Activated naive CD4-positive, alpha-beta T cell (primary cell): Measurements from ENCODE around the gene RPS3.
"Not testable (repeated sequence)": the region's sequence is repeated elsewhere in the genome, so short reads cannot be mapped to it uniquely, and the experiment has no call there.

ENCODE experiments used
- DNase-seq, 4 experiments: peaks; one replicate each; lab custom pipeline; 2025; lab: John Stamatoyannopoulos, UW

RPS3 gene

DNA sequence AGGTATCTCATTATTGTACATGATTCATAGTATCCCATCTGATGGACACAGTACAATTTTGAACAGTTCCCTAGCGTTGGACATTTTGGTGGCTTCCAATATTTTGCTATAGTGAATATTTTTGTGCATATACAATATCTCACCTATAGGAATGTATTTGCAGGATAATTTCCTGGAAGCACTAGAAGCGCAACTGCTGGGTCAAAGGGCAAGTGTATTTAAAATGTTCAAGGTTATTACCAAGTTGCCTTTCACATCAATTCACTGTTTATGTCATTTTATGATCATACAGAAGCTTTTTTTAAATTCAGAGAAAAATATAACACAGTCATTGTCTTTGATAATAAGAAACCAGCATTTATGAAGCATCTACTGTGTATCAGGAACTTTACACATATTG lies 19.1 kb upstream of the RPS3 start:
- DNase-seq: no peak

- no peak for DNase-seq
Observed at GRCh38 chr11:75380716-75381420, 18.4 kb upstream of the RPS3 start.

- peak in 2 of 4 experiments; percentile 9 to 21 for DNase-seq
Observed at GRCh38 chr11:75383246-75383645, 16.1 kb upstream of the RPS3 start.

DNA sequence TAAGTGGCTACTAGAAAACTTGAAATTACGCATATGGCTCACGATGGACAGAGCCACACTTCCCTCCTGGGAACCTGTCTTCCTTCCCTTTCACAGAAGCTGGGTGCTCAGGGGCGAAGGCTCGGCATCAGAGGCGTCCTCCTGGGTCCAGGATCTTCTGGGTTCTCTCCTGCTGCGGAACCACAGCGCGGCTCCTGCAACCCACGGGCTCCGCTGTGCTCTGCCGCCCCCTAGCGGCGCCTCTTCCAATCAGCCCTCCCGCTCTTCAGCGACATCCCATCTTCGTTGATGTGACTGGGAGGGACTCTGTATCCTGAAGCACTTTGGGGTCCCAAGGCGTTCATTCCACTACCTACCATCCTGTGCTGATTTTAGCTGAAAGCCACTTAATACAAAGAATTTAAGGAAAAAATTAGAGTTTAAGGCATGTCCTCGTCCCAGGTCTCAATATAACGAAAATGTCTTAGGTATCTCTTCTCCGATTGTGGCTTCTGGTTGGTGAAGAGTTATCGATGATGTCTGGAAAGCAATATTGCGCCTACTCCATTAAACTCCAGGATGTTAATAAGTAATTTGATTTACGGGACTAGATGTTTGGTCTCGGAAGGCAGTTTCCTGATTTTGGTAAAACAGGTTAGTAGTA lies 14.8 kb upstream of the RPS3 start:
- DNase-seq: peak; percentile 42 to 75 (median 62)

DNA sequence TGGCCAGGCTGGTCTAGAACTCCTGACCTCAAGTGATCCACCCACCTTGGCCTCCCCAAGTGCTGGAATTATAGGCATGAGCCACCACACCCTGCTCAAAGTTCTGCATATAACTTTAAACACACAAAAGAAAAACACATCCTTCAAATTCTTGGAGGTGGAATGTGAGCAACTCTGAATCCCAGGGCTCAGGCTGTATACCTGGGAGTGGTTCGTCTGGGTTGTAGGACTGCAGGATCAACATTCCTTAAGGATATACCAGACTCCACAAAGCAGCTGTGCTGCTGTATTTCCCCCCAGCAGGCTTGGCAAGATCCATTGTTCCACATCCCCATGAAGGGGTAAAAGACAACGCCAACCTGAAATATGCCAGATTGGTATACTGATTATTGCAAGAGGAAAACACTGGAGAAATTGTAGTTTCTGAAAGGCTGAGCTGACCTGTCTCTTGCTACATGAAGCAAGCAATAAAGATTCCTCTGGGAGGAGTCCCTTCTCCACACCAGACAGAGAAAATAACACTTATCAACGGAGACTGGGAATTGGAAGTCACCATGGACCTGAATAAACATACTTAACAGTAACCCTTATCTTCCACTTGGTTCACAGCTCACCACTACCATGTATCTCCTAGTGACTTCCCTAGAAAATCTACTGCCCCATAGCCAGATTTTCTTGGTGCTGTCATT lies 12.2 kb upstream of the RPS3 start:
- DNase-seq: no peak

- no peak for DNase-seq
Observed at GRCh38 chr11:75387736-75388294, 11.5 kb upstream of the RPS3 start.

DNA sequence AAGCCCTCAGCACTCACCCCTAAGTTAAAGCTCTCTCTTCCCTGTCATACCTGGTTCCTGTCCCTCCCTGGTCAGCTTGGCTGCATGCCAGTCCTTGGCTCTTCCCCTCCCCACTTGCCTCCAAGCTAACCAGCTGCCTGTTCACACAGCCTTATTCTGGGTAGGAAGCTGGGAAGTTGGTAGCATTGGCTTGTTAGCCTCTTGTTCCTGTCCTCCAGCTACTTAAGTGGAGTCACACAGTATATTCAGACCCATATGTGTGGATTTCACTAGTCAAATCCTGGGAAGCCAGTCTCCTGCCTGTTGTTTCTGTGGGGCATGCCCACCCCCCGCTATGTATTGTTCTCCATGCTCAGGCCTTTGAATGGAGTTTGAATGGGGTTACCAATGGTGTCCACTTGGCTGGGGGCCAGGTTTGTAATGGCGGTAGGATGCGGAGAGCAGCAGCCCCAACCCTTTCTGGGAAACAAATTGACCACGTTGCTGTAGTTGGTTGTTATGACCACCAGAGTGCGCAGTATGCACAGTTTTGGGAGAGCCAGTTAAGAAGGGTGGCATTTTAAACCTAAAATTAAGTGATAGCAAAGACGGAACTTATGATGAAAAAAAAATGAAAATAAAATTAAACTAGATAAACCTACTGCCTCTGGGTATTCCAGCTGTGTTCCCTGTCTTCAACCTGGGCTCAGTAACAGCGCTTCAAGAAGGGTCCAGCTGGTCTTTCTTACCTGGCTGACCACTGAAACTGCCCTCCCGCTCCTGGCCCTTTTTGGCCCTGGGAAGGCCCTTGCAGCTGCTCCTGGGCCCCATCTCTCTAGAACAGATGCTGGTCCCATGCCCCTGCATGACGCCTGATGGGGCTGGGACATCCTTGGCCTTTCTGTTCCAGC lies 10.7 kb upstream of the RPS3 start:
- peak in 2 of 4 experiments; percentile 32 to 40 for DNase-seq

DNA sequence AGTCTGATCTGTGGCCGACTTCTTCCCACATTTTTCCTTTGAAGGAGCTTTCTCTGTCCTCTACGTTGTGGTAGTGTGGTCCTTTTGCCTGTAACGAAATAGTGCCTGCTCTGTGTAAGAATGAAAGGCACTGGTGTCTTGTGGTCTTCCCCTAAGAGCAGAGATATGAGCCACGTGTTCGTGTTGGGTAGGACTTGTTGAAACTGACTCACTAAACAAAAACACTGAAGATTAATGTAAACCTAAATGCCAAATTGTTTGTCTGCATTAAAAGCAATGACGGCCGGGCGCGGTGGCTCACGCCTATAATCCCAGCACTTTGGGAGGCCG lies 10.1 kb upstream of the RPS3 start:
- no peak for DNase-seq

DNA sequence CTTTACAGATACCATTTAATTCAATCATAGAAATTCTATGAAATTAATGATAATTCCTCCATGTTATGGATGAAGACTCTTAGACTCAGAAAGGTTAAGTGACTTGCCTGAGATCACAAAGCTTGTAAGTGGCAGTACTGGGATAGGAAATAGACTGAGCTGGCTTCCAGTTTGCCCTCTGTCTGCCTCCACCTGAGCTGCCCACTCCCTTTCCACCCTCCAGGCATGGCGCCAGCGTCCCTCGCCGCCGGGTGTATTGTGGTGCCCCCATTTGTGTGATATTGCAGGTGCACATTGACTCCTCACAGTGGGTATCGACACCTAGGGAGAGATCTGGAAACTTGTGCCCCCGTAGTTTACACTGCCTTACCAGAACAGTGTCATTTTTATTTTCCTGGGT lies 9.4 kb upstream of the RPS3 start:
- DNase-seq: no peak

DNA sequence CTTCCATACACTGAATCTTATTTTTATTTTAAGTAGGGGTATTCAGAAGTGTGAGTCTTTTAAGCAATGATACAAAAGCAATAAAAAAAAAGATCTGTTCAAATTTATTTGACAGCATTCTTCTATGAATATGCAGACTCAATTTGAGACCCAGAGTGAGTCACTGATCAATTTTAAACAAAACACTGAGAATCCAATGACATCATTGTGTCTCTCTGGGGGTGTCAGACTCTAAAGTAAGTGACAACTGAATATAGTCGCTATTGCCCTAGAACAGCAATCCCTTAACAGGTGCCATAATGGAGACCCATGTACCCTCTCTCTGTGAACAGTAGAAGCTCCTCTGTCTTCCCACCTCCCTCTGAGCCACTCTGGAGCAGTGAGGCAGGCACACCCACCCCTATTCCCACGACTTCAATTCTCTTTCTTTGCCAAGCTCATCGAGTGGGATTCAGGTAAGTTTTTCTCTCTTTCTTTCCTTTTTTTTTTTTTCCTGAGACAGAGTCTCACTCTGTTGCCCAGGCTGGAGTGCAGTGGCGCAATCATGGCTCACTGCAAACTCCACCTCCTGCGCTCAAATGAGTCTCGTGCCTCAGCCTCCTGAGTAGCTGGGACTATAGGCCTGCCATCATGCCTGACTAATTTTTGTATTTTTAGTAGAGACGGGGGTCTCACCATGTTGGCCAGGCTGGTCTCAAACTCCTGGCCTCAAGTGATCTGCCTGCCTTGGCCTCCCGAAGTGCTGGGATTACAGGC lies 5.1 kb upstream of the RPS3 start:
- no peak for DNase-seq

DNA sequence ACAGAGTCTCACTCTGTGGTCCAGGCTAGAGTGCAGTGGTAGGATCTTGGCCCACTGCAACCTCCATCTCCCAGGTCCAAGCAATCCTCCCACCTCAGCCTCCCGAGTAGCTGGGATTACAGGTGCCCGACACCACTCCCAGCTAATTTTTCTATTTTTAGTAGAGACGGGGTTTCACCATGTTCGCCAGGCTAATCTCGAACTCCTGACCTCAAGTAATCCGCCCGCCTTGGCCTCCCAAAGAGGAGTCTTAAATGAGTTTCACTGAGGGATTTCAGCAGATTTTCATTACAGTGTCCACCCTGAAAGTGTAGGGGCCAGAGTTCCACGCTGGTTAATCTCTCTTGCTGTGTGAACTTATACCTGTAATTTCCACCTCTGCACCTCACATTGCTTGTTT lies 412 bp upstream of the RPS3 start:
- DNase-seq: no peak

DNA sequence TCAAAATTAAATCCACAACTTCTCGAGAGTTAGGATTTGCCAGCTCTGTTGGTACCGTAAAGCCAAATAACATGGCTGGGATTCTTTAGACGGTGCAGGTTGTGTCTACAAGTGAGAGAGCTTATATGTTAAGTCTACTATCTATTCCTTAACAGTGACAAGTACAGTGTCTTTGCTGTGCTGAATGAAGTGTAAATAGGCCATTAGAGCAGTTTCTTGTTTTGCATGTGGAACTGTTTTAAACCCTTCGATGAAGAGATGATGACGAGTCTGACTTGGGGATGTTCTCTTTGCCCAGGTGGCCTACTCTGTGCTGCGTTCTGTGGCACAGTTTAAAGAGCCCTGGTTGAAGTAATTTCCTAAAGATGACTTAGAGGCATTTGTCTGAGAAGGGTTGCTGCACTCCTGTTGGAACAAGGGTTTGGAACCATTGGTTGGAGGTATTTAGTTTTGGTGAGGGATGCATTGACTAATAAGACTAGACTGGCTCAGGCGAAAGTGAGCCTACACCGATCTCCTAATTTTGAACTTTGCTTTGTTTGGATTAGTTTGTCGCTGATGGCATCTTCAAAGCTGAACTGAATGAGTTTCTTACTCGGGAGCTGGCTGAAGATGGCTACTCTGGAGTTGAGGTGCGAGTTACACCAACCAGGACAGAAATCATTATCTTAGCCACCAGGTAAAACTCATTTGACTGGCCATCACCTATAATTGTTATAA lies 988 bp downstream of the RPS3 start:
- DNase-seq: no peak

DNA sequence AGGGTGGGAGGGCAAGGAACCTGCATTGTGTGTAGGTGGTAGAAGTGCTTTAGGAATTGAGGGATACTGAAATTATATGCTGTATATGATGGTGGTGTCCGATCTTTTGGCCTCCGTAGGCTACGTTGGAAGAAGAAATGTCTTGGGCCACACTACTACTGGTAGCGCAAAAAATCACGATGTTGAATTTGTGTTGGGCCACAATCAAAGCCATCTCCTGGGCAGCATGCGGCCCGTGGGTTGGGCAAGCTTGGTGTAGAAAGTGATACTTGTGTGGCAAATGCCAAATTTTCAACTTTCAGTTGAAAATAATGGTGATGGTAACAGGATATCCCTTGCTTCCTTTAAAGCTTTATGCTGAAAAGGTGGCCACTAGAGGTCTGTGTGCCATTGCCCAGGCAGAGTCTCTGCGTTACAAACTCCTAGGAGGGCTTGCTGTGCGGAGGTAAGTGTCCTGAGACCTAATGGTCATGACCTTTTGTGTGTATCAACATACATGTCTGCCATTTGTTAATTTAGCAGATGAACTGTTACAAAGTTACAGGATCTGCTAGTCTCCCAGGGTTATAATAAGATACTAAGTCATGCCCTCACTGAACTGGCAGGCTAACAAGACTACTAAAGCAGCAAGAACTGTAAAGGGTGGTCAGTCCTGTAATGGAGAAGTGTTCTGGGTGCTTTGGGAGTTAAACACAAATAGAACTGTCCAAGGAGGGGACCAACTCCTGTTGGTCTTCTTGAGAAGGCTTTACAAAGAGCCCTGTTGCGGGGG lies 2.9 kb downstream of the RPS3 start:
- DNase-seq: no peak

- DNase-seq: no peak
Observed at GRCh38 chr11:75403037-75403436, 3.7 kb downstream of the RPS3 start.

- no peak for DNase-seq
Observed at GRCh38 chr11:75403983-75404658, 4.8 kb downstream of the RPS3 start.

- DNase-seq: no peak
Observed at GRCh38 chr11:75406338-75406777, 7.0 kb downstream of the RPS3 start.

DNA sequence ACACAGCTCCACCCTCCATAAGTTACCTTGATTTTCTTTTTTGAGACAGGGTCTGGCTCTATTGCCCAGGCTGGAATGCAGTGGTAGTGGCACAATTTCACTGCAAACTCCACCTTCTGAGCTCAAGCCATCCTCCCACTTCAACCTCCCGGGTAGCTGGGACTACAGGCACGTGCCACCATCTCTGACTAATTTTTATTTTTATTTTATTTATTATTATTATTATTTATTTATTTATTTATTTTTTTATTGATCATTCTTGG lies 9.6 kb downstream of the RPS3 start:
- no peak for DNase-seq

- DNase-seq: not testable (repeated sequence)
Observed at GRCh38 chr11:75409971-75410370, 10.7 kb downstream of the RPS3 start.

DNA sequence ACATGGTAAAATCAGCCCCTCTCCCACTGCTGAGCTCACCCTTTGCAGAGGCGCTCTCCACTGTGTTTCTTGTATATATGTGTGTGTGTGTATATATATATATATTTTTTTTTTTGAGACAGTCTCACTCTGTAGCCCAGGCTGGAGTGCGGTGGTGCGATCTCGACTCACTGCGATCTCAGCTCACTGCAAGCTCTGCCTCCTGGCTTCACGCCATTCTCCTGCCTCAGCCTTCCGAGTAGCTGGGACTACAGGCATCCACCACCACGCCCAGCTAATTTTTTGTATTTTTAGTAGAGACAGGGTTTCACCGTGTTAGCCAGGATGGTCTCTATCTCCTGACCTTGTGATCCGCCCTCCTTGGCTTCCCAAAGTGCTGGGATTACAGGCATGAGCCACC lies 13.8 kb downstream of the RPS3 start:
- not testable (repeated sequence) for DNase-seq

- DNase-seq: no peak
Observed at GRCh38 chr11:75413864-75414263, 14.5 kb downstream of the RPS3 start.
